ENCODE data around the gene MED13L.

Gene MED13L

GRCh38 chr12:116266168-116266601 is 11.3 kb downstream of the MED13L start:
- no peaks in the 10 kb centered on the region for H3K36me3 ChIP-seq (ENCODE audit: insufficient read depth, low read length)
- no peak overlapping the region for H3K4me3 ChIP-seq (ENCODE audit: low read depth in 1 of 2, low read length in 2 of 2)
- no peak overlapping the region for H3K4me2 ChIP-seq (ENCODE audit: insufficient read depth, low read length)
- TF ChIP-seq EZH2 (IDR thresholded peaks at IDR 0.05; ENCODE audit: borderline replicate concordance, low read depth, low read length, severe bottlenecking) (no peak), CTCF (IDR thresholded peaks at IDR 0.05; ENCODE audit: borderline replicate concordance, extremely low read depth, low read length, poor library complexity, severe bottlenecking) (no peak)
- ATAC-seq (ENCODE audit: insufficient read depth, low read depth) (peak; percentile 31; the same call in 1 of the 3 replicates), DNase-seq (no peak)
- peaks cover 100% of the 10 kb centered on the region for H3K79me2 ChIP-seq (ENCODE audit: insufficient read depth, low read length)
- H2AFZ ChIP-seq (ENCODE audit: low read depth, low read length): no peak overlapping the region
- no peak overlapping the region for H3K9ac ChIP-seq (ENCODE audit: low read depth, low read length)
- H3K27ac ChIP-seq (ENCODE audit: low read length): no peak overlapping the region
- H3K27me3 ChIP-seq (ENCODE audit: insufficient read depth, low read length, poor library complexity): no peaks in the 10 kb centered on the region
- H3K9me3 ChIP-seq (ENCODE audit: insufficient read depth, low read length, severe bottlenecking): no peaks in the 10 kb centered on the region
- peaks cover 87% of the 10 kb centered on the region for H4K20me1 ChIP-seq (ENCODE audit: insufficient read depth, low read length)
- H3K4me1 ChIP-seq (ENCODE audit: insufficient read depth, low read length): peaks cover 44% of the 10 kb centered on the region

GRCh38 chr12:116265351-116266147 is 11.9 kb downstream of the MED13L start:
- H3K4me3 ChIP-seq (ENCODE audit: low read depth in 1 of 2, low read length in 2 of 2): no peak overlapping the region
- H3K79me2 ChIP-seq (ENCODE audit: insufficient read depth, low read length): peaks cover 100% of the 10 kb centered on the region
- no peaks in the 10 kb centered on the region for H3K36me3 ChIP-seq (ENCODE audit: insufficient read depth, low read length)
- H3K9me3 ChIP-seq (ENCODE audit: insufficient read depth, low read length, severe bottlenecking): no peaks in the 10 kb centered on the region
- no peaks in the 10 kb centered on the region for H3K27me3 ChIP-seq (ENCODE audit: insufficient read depth, low read length, poor library complexity)
- H2AFZ ChIP-seq (ENCODE audit: low read depth, low read length): no peak overlapping the region
- no peak overlapping the region for H3K9ac ChIP-seq (ENCODE audit: low read depth, low read length)
- H3K4me2 ChIP-seq (ENCODE audit: insufficient read depth, low read length): no peak overlapping the region
- TF ChIP-seq CTCF (IDR thresholded peaks at IDR 0.05; ENCODE audit: borderline replicate concordance, extremely low read depth, low read length, poor library complexity, severe bottlenecking) (no peak), EZH2 (IDR thresholded peaks at IDR 0.05; ENCODE audit: borderline replicate concordance, low read depth, low read length, severe bottlenecking) (no peak)
- peaks cover 91% of the 10 kb centered on the region for H4K20me1 ChIP-seq (ENCODE audit: insufficient read depth, low read length)
- DNase-seq (no peak), ATAC-seq (ENCODE audit: insufficient read depth, low read depth) (no peak)
- peaks cover 48% of the 10 kb centered on the region for H3K4me1 ChIP-seq (ENCODE audit: insufficient read depth, low read length)
- H3K27ac ChIP-seq (ENCODE audit: low read length): no peak overlapping the region

- peaks cover 100% of the 10 kb centered on the region for H3K79me2 ChIP-seq (ENCODE audit: insufficient read depth, low read length)
- TF ChIP-seq EZH2 (IDR thresholded peaks at IDR 0.05; ENCODE audit: borderline replicate concordance, low read depth, low read length, severe bottlenecking) (no peak), CTCF (IDR thresholded peaks at IDR 0.05; ENCODE audit: borderline replicate concordance, extremely low read depth, low read length, poor library complexity, severe bottlenecking) (no peak)
- peaks cover 49% of the 10 kb centered on the region for H3K4me1 ChIP-seq (ENCODE audit: insufficient read depth, low read length)
- H3K27me3 ChIP-seq (ENCODE audit: insufficient read depth, low read length, poor library complexity): no peaks in the 10 kb centered on the region
- no peak overlapping the region for H3K9ac ChIP-seq (ENCODE audit: low read depth, low read length)
- H3K27ac ChIP-seq (ENCODE audit: low read length): no peak overlapping the region
- H3K9me3 ChIP-seq (ENCODE audit: insufficient read depth, low read length, severe bottlenecking): no peaks in the 10 kb centered on the region
- H3K36me3 ChIP-seq (ENCODE audit: insufficient read depth, low read length): no peaks in the 10 kb centered on the region
- ATAC-seq (ENCODE audit: insufficient read depth, low read depth) (no peak), DNase-seq (no peak)
- H2AFZ ChIP-seq (ENCODE audit: low read depth, low read length): no peak overlapping the region
- no peak overlapping the region for H3K4me3 ChIP-seq (ENCODE audit: low read depth in 1 of 2, low read length in 2 of 2)
- peaks cover 91% of the 10 kb centered on the region for H4K20me1 ChIP-seq (ENCODE audit: insufficient read depth, low read length)
- H3K4me2 ChIP-seq (ENCODE audit: insufficient read depth, low read length): no peak overlapping the region
Observed at GRCh38 chr12:116264525-116265070, 12.9 kb downstream of the MED13L start.

Measured in DND-41 (cell line).